ENCODE results near the gene MCTP2.

Gene MCTP2

GRCh38 chr15:94265982-94266381 lies 34.6 kb downstream of the MCTP2 start:
- DNase-seq = no peak

- no peak for DNase-seq
Measured at GRCh38 chr15:94266789-94267188, 35.4 kb downstream of the MCTP2 start.

DNA sequence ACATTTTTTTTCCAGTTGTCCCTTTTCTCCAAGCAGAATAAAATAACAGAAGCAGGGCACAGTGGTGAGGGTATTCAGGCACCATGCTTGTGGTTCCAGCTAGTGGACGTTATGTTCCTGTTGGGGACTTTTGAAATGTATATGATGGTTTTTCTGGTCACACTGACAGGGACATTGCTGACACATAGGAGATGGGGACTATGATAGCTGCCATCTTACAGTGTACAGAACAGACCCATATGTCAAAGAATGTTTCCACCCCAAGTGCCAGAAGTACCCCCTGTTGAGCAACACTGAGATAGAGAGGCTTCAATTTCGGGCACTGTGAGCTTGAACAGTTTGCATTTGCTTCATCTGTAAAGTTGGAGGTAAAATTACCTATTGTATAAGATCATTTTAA lies 38.6 kb downstream of the MCTP2 start:
- DNase-seq = no peak

- no peak for DNase-seq
Measured at GRCh38 chr15:94270570-94270969, 39.2 kb downstream of the MCTP2 start.

DNA sequence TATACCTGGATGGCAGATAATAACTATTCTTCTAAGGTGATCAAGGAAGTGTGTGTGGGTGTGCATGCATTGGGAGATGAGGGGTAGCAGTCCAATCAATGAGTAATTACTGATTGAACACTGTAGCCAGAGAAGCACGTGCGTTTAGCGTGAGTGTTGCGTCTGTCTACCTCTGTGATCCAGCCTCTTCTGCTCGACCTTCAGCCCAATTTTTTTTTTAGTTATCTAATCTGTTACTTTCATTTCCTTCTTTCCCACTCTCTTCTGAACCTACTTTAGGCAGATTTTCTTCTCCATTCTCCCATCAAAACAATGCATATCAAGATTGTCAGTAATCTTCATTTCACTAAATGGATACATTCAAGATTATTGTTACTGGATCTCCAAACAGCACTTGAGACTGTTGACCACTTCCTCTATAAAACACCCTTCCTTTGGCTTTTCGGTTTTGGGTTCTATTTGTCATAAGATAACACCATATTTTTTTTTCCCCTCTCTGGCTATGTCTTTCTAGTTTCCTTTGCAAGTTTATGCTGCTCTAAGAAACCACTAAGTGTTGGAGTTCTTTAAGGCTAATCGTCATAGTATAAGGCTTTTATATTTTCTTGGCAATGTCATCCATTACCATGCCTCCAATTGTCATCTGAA lies 41.0 kb downstream of the MCTP2 start:
- DNase-seq = no peak

GRCh38 chr15:94273826-94274225 lies 42.5 kb downstream of the MCTP2 start:
- no peak for DNase-seq

GRCh38 chr15:94274745-94275144 lies 43.4 kb downstream of the MCTP2 start:
- DNase-seq = no peak

DNA sequence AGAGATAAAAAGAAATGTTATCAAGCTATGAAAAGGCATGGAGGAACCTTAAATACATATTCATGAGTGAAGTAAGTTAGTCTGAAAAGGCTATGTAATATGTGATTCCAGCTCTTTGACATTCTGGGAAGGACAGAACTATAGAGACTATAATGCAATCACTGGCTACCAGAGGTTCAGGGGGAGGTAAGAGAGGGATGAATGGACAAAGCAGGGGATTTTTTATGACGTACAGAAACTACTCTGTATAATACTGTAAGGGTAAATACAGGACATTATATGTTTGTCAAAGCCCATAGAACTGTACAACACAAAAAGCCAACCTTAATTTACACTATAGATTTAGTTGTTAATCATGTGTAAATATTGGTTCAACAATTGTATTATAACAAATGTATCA lies 46.1 kb downstream of the MCTP2 start:
- no peak for DNase-seq

- DNase-seq = no peak
Measured at GRCh38 chr15:94279736-94280135, 48.4 kb downstream of the MCTP2 start.

GRCh38 chr15:94280301-94280700 lies 48.9 kb downstream of the MCTP2 start:
- DNase-seq = no peak

DNA sequence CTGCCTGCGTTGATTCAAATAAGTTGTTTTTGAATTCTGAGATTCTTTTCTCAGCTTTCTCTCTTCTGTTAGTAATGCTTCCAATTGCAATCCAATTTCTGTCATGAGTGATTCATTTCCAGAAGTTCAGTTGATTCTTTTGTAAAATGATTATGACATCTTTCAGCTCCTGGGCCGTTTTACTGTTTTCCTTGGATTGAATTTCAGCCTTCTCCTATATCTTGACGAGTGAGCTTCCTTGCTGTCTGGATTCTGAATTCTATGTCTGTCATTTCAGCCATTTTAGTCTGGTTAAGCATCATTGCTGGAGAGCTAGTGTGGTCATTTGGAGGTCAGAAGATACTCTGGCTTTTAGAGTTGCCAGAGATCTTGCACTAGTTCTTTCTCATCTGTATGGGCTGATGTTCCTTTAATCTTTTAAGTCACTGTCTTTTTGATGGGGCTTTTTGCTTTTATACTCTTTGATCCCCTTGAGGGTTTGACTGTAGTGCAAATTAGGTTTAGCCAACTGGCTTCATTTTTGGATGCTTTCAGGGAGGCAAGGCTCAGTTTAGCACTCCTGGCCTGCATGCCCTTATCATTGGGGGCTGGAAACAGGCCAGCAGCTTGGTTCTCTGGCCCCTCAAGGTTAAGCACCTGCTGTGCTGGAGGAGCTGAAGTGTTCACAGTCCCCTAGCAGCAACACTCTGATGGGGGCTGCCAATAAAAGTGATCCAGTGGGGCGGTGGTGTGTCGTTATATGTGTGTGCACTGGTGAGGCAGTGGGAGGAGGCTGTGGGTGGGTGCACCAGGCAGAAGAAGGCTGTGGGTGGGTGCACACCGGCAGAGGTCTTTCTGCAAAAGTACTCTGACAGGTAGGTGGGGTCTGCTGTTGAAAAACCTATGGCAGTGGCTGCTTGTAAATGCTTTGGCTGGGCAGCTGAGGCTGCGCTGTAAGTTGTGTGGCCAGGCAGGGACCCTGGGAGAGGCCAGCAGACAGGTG lies 51.2 kb downstream of the MCTP2 start:
- no peak for DNase-seq

- DNase-seq = no peak
Measured at GRCh38 chr15:94286583-94286982, 55.2 kb downstream of the MCTP2 start.

- no peak for DNase-seq
Measured at GRCh38 chr15:94287794-94288246, 56.5 kb downstream of the MCTP2 start.

DNA sequence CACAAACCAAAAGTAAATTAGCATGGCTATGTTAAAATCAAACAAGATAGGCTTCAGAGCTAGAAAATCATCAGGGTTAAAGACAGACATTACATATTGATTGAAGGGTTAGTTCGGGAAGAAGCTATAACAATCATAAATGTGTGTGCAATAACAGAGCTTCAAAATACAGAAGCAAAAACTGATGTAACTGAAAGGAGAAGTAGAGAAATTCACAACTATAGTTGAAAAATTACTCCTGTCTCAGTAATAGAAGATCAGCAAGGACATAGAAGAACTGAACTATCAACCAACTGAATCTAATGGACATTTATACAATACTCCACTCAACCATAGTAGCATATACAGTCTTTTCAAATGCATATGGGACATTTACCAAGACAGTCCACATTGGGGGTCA lies 59.4 kb downstream of the MCTP2 start:
- DNase-seq = no peak

GRCh38 chr15:94293411-94294402 lies 62.3 kb downstream of the MCTP2 start:
- DNase-seq = no peak

GRCh38 chr15:94294556-94294955 lies 63.2 kb downstream of the MCTP2 start:
- no peak for DNase-seq

GRCh38 chr15:94295275-94295674 lies 63.9 kb downstream of the MCTP2 start:
- no peak for DNase-seq

DNA sequence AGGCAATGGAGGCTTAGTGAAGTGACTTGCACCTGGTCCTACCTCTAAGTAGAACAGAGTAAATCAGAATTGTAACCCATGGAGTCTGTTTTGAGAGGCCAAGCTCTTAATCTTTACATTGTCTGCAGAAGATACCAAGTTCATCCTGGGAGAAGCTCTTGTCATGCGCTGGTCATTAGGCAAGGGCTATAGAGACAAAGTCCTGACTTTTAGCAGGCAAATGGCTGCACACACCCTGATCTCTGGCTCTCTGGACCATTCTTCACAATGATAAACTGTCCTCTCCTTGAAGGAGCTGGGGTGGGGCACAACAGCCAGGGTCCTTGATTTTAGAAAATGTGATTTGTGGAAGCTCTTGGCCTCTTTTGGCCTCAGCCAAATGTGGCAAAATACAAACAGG lies 65.4 kb downstream of the MCTP2 start:
- no peak for DNase-seq

DNA sequence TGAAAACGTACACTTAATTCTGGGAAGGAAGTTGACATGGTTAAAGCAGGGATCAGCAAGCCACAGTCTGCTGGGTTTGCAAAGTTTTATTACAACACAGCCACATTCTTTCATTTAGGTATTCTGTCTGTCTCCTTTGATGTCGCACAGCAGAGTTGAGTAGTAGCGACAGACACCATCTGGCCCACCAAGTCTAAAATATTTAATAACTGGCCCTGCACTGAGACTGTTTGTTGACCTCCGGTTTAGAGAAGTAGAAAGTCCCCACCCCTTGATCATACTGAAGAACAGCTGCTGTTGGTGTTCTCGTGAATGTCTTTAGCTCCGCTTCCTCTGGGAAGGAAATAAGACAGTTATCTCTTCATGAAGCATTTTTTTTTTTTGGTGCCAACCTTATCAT lies 66.2 kb downstream of the MCTP2 start:
- DNase-seq = no peak

GRCh38 chr15:94298364-94298763 lies 67.0 kb downstream of the MCTP2 start:
- no peak for DNase-seq

DNA sequence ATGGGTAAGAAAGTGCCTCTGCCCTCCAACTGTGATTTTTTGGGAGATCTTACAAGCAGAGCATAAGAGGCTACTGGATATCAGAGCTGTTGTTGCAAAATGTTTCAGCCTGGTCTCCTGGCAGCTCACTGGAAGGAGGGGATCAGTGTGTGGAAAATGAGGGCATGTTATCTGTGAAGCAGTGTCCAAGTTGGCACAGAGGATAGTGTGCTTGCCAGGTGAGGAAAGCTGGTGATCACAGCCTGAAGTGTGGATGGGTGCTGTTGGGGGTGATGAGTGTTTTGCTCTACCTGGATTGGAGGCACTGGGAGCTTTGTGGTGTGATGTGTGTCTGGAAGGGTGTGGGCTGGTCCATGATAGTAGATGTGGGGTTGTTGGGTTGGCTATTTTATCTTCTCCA lies 69.3 kb downstream of the MCTP2 start:
- no peak for DNase-seq

DNA sequence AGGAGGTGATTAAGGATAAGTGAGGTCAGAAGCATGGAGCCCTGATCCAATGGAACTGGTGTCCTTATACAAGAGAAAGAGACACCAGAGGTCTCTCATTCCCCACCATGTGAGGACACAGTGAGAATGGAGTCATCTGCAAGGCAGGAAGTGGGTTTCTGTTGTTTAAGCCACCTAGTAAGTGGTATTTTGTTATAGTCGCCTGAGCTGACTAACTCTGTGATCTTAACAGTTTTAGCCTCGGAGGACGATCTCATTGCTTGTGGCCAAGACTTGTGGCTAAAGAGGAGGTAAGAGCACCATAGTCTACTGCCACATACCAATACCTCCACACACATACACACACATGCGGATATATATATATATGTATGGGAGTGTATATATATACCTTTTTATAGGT lies 73.8 kb downstream of the MCTP2 start:
- no peak for DNase-seq

Data from DMS153 (cell line).